ENCODE data around the gene IMPDH1. TPM values are rescaled to one million over a fixed set of nuclear protein-coding genes. Genes with fewer than 3 reads are reported as not detected.

The IMPDH1 gene
- total and polyA plus RNA-seq, 4 donors: 2.4 to 11.1 (median 5.2) TPM

- H3K9me3 ChIP-seq (ENCODE audit: control insufficient read depth in 4 of 4, low read length in 3 of 4): no peaks in the 10 kb centered on the region
- no peaks in the 10 kb centered on the region for H3K36me3 ChIP-seq (ENCODE audit: control insufficient read depth in 4 of 4, insufficient read depth in 3 of 4, low read depth in 1 of 4, low read length in 3 of 4)
- no peak for DNase-seq (ENCODE audit: low spot score)
- no peak overlapping the region for H3K9ac ChIP-seq (ENCODE audit: low read depth in 1 of 2, low read length in 2 of 2)
- H3K27me3 ChIP-seq (ENCODE audit: control insufficient read depth in 4 of 4, insufficient read depth in 4 of 4, low read length in 3 of 4): no peaks in the 10 kb centered on the region
- TF ChIP-seq CTCF (IDR thresholded peaks at IDR 0.05; ENCODE audit: low read depth, low read length, missing input control): no peak
- TF ChIP-seq HNF4G (IDR thresholded peaks at IDR 0.05): no peak
- TF ChIP-seq HNF4A (conservative IDR thresholded peaks at IDR 0.05): no peak
- TF ChIP-seq, protein P1, sequence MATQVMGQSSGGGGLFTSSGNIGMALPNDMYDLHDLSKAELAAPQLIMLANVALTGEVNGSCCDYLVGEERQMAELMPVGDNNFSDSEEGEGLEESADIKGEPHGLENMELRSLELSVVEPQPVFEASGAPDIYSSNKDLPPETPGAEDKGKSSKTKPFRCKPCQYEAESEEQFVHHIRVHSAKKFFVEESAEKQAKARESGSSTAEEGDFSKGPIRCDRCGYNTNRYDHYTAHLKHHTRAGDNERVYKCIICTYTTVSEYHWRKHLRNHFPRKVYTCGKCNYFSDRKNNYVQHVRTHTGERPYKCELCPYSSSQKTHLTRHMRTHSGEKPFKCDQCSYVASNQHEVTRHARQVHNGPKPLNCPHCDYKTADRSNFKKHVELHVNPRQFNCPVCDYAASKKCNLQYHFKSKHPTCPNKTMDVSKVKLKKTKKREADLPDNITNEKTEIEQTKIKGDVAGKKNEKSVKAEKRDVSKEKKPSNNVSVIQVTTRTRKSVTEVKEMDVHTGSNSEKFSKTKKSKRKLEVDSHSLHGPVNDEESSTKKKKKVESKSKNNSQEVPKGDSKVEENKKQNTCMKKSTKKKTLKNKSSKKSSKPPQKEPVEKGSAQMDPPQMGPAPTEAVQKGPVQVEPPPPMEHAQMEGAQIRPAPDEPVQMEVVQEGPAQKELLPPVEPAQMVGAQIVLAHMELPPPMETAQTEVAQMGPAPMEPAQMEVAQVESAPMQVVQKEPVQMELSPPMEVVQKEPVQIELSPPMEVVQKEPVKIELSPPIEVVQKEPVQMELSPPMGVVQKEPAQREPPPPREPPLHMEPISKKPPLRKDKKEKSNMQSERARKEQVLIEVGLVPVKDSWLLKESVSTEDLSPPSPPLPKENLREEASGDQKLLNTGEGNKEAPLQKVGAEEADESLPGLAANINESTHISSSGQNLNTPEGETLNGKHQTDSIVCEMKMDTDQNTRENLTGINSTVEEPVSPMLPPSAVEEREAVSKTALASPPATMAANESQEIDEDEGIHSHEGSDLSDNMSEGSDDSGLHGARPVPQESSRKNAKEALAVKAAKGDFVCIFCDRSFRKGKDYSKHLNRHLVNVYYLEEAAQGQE (IDR thresholded peaks at IDR 0.05): no peak
- TF ChIP-seq YY1 (IDR thresholded peaks at IDR 0.05): no peak
- TF ChIP-seq TAF1 (conservative IDR thresholded peaks at IDR 0.05): no peak
- no peak for TF ChIP-seq FOXA2 (IDR thresholded peaks at IDR 0.05)
- TF ChIP-seq ATF3 (IDR thresholded peaks at IDR 0.05): no peak
- TF ChIP-seq RXRA (IDR thresholded peaks at IDR 0.05): no peak
- no peak for TF ChIP-seq ZBTB33 (IDR thresholded peaks at IDR 0.05)
- TF ChIP-seq EGR1 (IDR thresholded peaks at IDR 0.05; ENCODE audit: low read depth in 2 of 2): no peak
- no peak for TF ChIP-seq JUND (IDR thresholded peaks at IDR 0.05)
- TF ChIP-seq GABPA (IDR thresholded peaks at IDR 0.05 in 1 of 2, conservative IDR thresholded peaks at IDR 0.05 in 1 of 2): no peak
- no peak for TF ChIP-seq SP1 (IDR thresholded peaks at IDR 0.05)
- no peak for TF ChIP-seq FOXA1 (IDR thresholded peaks at IDR 0.05)
- no peak for TF ChIP-seq RAD21 (IDR thresholded peaks at IDR 0.05)
- WGBS: 89% methylated on average over 3 of the region's 3 CpGs
- no peaks in the 10 kb centered on the region for H3K4me1 ChIP-seq (ENCODE audit: control insufficient read depth in 4 of 4, insufficient read depth in 4 of 4, low read length in 3 of 4)
- H3K4me3 ChIP-seq (ENCODE audit: low read depth in 1 of 3, low read length in 3 of 3): no peak overlapping the region
- H3K27ac ChIP-seq (ENCODE audit: low read depth in 1 of 2, low read length in 2 of 2): no peak overlapping the region
Measured at GRCh38 chr7:128376077-128376476, 33.7 kb downstream of the IMPDH1 start.

GRCh38 chr7:128374041-128374440 is 35.7 kb downstream of the IMPDH1 start:
- no peak for TF ChIP-seq ATF3 (IDR thresholded peaks at IDR 0.05)
- TF ChIP-seq YY1 (IDR thresholded peaks at IDR 0.05): no peak
- TF ChIP-seq RXRA (IDR thresholded peaks at IDR 0.05): no peak
- no peak for TF ChIP-seq ZBTB33 (IDR thresholded peaks at IDR 0.05)
- TF ChIP-seq FOXA1 (IDR thresholded peaks at IDR 0.05): no peak
- TF ChIP-seq GABPA (IDR thresholded peaks at IDR 0.05 in 1 of 2, conservative IDR thresholded peaks at IDR 0.05 in 1 of 2): no peak
- no peak for TF ChIP-seq TAF1 (conservative IDR thresholded peaks at IDR 0.05)
- 52% methylated on average over 1 of the region's 1 CpG for WGBS
- H3K9me3 ChIP-seq (ENCODE audit: control insufficient read depth in 4 of 4, low read length in 3 of 4): no peaks in the 10 kb centered on the region

More at GRCh38 chr7:128374041-128374440, 35.7 kb downstream of the IMPDH1 start:
- Histone ChIP-seq H3K27ac (ENCODE audit: low read depth in 1 of 2, low read length in 2 of 2) (no peak overlapping the region), H3K4me1 (ENCODE audit: control insufficient read depth in 4 of 4, insufficient read depth in 4 of 4, low read length in 3 of 4) (no peaks in the 10 kb centered on the region), H3K9ac (ENCODE audit: low read depth in 1 of 2, low read length in 2 of 2) (no peak overlapping the region), H3K36me3 (ENCODE audit: control insufficient read depth in 4 of 4, insufficient read depth in 3 of 4, low read depth in 1 of 4, low read length in 3 of 4) (no peaks in the 10 kb centered on the region), H3K4me3 (ENCODE audit: low read depth in 1 of 3, low read length in 3 of 3) (no peak overlapping the region), H3K27me3 (ENCODE audit: control insufficient read depth in 4 of 4, insufficient read depth in 4 of 4, low read length in 3 of 4) (no peaks in the 10 kb centered on the region)
- no peak for DNase-seq (ENCODE audit: low spot score)
